Activated naive CD8-positive, alpha-beta T cell treated with anti-CD3 and anti-CD28 coated beads for 36 hours (primary cell): ENCODE results near the gene ULK4. TPM values are rescaled to one million over a fixed set of nuclear protein-coding genes. Genes with fewer than 3 reads are reported as not detected.
"Not testable (repeated sequence)": the region's sequence is repeated elsewhere in the genome, so short reads cannot be mapped to it uniquely, and the experiment has no call there.

Experiments used
- DNase-seq: peaks from one replicate; pipeline ENCODE4 v3.0.0; 2021
- H3K27ac Mint-ChIP-seq: one replicate; pipeline ENCODE4 v1.8.0; 2022; ENCODE audit warnings: mild to moderate bottlenecking, moderate library complexity, mixed read lengths
- H3K27me3 Mint-ChIP-seq: one replicate; pipeline ENCODE4 v1.8.0; 2022; ENCODE audit warnings: mild to moderate bottlenecking, mixed read lengths
- H3K36me3 Mint-ChIP-seq: one replicate; pipeline ENCODE4 v1.8.0; 2021; ENCODE audit warnings: mild to moderate bottlenecking, mixed read lengths
- H3K4me1 Mint-ChIP-seq: one replicate; pipeline ENCODE4 v1.8.0; 2021; ENCODE audit warnings: mixed read lengths
- H3K4me3 Mint-ChIP-seq: one replicate; pipeline ENCODE4 v1.8.0; 2022; ENCODE audit warnings: mild to moderate bottlenecking, moderate library complexity, mixed read lengths
- H3K9me3 Mint-ChIP-seq: one replicate; pipeline ENCODE4 v1.8.0; 2022; ENCODE audit warnings: mixed read lengths
- total RNA-seq, 2 experiments: library from RNA; stranded (reverse); gene quantifications; one replicate each; pipeline ENCODE4 v1.2.3, GENCODE V29; 2021

The ULK4 gene
- total RNA-seq, 2 experiments from 2014 or later: 9.8 to 10.3 TPM

DNA sequence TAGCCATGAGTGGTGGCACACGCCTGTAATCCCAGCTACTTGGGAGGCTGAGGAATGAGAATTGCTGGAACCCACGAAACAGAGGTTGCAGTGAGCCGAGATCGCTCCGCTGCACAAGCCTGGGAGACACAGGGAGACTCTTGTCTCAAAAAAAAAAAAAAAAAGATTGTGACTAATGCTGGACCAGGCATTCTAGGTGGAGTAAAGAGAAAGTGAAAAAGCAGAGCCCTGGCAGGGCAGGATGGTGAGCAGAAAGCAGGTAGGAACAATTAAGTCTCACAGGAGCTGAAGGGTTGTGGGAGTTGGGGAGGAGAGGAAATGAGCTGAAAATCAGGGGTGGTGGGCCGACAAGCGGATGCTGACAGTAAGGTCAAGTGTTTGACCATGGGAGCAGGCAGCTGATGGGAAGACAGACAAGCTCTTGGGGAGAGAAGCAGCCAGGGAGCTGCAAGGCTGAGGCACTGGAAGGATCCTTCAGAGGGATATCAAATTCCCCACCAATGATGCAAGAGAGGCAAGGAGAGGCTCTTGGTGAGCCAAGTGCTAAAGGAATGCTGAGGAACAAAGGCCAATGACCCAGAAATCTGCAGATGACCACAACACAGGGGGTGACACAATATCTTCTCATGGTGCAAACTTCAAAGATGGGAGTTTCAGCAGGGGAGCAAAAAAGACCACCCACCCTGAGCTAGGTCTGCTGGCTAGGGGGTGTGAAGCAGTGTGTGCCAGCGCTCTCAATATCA, 251.1 kb downstream of the ULK4 start:
- H3K9me3 Mint-ChIP-seq: no peaks in the 10 kb centered on the region
- H3K4me1 Mint-ChIP-seq: no peaks in the 10 kb centered on the region
- no peak overlapping the region for H3K4me3 Mint-ChIP-seq
- peaks cover 2% of the 10 kb centered on the region for H3K36me3 Mint-ChIP-seq
- no peak for DNase-seq
- H3K27ac Mint-ChIP-seq: no peak overlapping the region
- no peaks in the 10 kb centered on the region for H3K27me3 Mint-ChIP-seq

DNA sequence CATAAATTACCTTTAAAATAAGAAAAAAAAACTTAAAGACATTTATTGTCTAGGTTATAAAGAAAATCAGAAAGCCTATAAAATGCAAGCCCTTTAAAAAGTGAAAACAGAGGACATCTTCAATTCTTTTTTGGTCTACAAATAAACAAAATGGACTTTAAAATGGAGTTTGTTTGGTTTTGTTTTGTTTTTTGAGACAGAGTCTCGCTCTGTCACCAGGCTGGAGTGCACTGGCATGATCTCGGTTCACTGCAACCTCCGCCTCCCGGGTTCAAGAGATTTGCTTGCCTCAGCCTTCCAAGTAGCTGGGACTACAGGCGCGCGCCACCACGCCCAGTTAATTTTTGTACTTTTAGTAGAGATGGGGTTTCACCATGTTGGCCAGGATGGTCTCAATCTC, 252.7 kb downstream of the ULK4 start:
- not testable (repeated sequence) for H3K36me3 Mint-ChIP-seq, H3K4me3 Mint-ChIP-seq, H3K27ac Mint-ChIP-seq, H3K4me1 Mint-ChIP-seq, H3K27me3 Mint-ChIP-seq, DNase-seq, H3K9me3 Mint-ChIP-seq

DNA sequence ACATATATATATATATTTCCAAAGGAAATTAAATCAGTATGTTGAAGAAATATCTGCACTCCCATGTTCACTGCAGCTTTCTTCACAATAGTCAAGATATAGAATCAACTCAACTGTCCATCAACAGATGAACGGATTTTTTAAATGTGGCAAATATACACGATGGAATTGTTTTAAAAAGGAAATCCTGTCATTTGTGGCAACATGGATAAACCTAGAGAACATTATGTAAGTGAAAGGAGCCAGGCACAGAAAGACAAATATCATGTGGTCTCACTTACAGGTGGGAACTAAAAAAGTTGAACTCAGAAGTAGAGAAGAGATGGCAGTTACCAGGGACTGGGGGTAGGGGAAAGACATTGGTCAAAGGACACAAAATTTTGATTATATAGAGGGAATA, 253.7 kb downstream of the ULK4 start:
- no peak for DNase-seq
- peaks cover 6% of the 10 kb centered on the region for H3K36me3 Mint-ChIP-seq
- no peak overlapping the region for H3K27ac Mint-ChIP-seq
- no peaks in the 10 kb centered on the region for H3K27me3 Mint-ChIP-seq
- H3K9me3 Mint-ChIP-seq: no peaks in the 10 kb centered on the region
- H3K4me1 Mint-ChIP-seq: no peaks in the 10 kb centered on the region
- no peak overlapping the region for H3K4me3 Mint-ChIP-seq

- Mint-ChIP-seq H3K36me3 (peaks cover 9% of the 10 kb centered on the region), H3K27ac (no peak overlapping the region), H3K4me1 (no peaks in the 10 kb centered on the region), H3K27me3 (no peaks in the 10 kb centered on the region), H3K4me3 (no peak overlapping the region), H3K9me3 (no peaks in the 10 kb centered on the region)
- DNase-seq: no peak
These were observed 256.0 kb downstream of the ULK4 start for GRCh38 chr3:41705893-41706292.

GRCh38 chr3:41701191-41701698, 260.7 kb downstream of the ULK4 start:
- peaks cover 13% of the 10 kb centered on the region for H3K36me3 Mint-ChIP-seq
- H3K27me3 Mint-ChIP-seq: no peaks in the 10 kb centered on the region
- H3K4me3 Mint-ChIP-seq: no peak overlapping the region
- H3K27ac Mint-ChIP-seq: no peak overlapping the region
- no peak for DNase-seq
- no peaks in the 10 kb centered on the region for H3K4me1 Mint-ChIP-seq
- H3K9me3 Mint-ChIP-seq: peaks cover 3% of the 10 kb centered on the region

DNA sequence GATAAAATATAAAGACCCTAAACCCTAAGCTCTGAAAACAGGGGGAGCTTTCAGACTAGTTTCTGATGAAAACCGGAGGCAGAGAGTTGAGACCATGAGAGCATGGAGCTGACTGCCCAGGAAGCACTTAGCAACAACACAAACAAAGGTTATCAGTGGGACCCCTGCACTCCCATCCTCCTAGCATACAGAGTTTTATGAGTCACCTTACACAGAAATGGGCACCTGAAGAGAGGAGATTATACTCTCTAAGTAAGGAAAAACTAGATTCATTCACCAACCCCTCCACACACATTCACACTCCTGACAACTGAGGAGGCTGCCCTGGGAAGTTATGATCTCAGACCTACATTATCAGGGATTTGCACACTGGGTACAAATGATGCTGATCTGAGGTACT, 261.7 kb downstream of the ULK4 start:
- Mint-ChIP-seq H3K36me3 (peaks cover 16% of the 10 kb centered on the region), H3K4me1 (no peaks in the 10 kb centered on the region), H3K4me3 (no peak overlapping the region), H3K27ac (no peak overlapping the region), H3K27me3 (no peaks in the 10 kb centered on the region), H3K9me3 (peaks cover 3% of the 10 kb centered on the region)
- DNase-seq: no peak

DNA sequence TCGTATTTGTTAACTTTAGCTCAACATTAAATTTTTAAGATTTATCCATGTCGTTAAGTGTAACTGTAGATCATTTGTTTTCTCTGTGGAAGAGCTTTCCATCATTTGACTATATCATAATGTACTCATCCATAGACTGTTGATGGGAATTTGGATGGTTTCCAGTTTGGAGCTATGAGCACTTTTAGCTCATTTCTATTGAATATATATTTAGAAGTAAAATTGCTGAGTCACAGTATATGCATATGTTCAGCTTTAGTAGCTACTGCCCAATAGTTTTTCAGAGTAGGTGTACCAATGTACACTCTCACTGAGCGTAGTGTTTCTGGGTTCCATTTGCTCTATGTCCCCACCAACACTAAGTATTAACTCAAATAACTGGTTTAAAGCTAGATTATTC, 263.0 kb downstream of the ULK4 start:
- peaks cover 3% of the 10 kb centered on the region for H3K9me3 Mint-ChIP-seq

GRCh38 chr3:41697702-41698101, 264.2 kb downstream of the ULK4 start:
- H3K36me3 Mint-ChIP-seq: peaks cover 13% of the 10 kb centered on the region
- H3K9me3 Mint-ChIP-seq: peaks cover 3% of the 10 kb centered on the region
- H3K27ac Mint-ChIP-seq: no peak overlapping the region
- no peak for DNase-seq
- no peak overlapping the region for H3K4me3 Mint-ChIP-seq
- H3K27me3 Mint-ChIP-seq: no peaks in the 10 kb centered on the region
- H3K4me1 Mint-ChIP-seq: no peaks in the 10 kb centered on the region

More for the DNA sequence above, 263.0 kb downstream of the ULK4 start:
- Mint-ChIP-seq H3K27ac (no peak overlapping the region), H3K4me3 (no peak overlapping the region), H3K4me1 (no peaks in the 10 kb centered on the region), H3K36me3 (peaks cover 13% of the 10 kb centered on the region), H3K27me3 (no peaks in the 10 kb centered on the region)
- DNase-seq: no peak

- not testable (repeated sequence) for DNase-seq, H3K9me3 Mint-ChIP-seq, H3K27ac Mint-ChIP-seq, H3K4me1 Mint-ChIP-seq, H3K27me3 Mint-ChIP-seq, H3K4me3 Mint-ChIP-seq
- peaks cover 10% of the 10 kb centered on the region for H3K36me3 Mint-ChIP-seq
These were observed 266.1 kb downstream of the ULK4 start for GRCh38 chr3:41695806-41696205.

- no peaks in the 10 kb centered on the region for H3K27me3 Mint-ChIP-seq
- H3K4me1 Mint-ChIP-seq: peaks cover 7% of the 10 kb centered on the region
- peaks cover 7% of the 10 kb centered on the region for H3K9me3 Mint-ChIP-seq
- peaks cover 15% of the 10 kb centered on the region for H3K36me3 Mint-ChIP-seq
- H3K4me3 Mint-ChIP-seq: no peak overlapping the region
- H3K27ac Mint-ChIP-seq: no peak overlapping the region
- DNase-seq: no peak
These were observed 268.1 kb downstream of the ULK4 start for GRCh38 chr3:41693799-41694198.

DNA sequence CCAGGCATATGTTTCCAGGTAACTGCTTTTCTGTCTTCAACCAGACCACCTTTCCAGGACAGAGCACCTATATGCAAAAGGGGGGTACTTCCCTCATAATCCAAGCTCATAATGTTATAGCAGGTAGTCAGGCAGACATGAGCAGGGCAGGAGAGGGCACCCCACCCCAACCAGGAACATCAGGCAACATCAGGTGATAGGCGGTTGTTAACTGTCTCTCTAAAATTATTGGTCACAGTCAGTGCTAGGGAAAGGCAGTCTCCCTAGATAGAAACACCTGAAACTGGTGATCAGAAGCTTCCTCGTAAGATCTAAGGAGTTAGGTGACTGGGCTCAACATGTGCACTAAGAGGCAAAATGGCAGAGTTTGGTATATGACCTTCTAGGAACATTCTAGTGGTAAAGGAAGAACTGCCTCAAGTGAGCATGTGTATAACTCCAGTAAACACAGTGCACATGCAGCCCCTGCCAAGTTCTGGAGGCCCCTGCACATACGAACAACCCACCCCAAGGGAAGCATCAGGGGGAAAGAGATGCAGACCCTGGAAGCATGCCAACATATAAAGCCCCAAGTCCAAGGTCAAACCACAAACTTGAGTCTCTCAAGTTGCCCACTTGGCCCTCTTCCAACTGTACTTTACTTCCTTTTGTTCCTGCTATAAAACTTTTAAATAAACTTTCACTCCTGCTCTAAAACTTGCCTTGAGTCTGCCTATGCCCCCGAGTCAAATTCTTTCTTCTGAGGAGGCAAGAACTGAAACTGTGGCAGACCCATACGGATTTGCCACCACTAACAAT, 270.9 kb downstream of the ULK4 start:
- H3K4me3 Mint-ChIP-seq: no peak overlapping the region

DNA sequence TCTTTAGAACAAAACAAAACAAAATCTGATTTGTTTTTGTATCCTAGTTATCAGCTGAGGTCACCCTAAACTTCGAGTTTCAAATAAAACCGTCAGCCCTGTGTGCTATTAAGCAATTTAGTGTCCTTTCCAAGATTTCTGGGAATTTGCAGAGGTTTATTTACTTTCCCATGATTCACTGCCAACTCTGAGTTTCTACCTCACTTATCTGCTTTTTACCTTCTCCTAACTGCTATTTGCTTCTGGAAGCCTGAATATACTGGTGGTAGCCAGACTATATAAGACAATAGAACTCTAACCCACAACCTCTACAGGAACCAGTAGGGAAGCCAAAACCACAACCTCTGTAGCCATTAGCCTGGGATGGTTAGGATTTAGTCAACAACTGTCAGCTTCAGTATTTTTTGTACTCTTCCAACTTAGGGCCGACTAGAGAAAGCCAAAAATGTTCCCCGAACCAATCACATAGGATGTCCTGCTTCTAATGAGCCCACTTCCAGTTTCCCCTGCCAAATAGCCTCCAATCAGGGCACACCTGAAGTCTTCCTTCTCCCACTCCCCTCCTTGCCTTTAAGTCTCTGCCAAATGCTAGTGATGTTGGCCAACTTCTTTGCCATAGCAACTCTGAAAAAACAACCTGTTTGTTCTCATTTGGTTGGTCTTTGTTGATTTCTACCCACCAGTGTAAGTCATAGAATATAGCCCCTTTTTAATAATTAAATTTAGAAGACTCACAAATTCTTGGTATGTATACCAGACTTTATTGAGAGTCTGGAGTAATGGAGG, 273.1 kb downstream of the ULK4 start:
- H3K4me3 Mint-ChIP-seq: no peak overlapping the region
- no peaks in the 10 kb centered on the region for H3K27me3 Mint-ChIP-seq
- peaks cover 4% of the 10 kb centered on the region for H3K9me3 Mint-ChIP-seq
- peaks cover 7% of the 10 kb centered on the region for H3K4me1 Mint-ChIP-seq
- no peak for DNase-seq
- H3K36me3 Mint-ChIP-seq: peaks cover 13% of the 10 kb centered on the region
- H3K27ac Mint-ChIP-seq: no peak overlapping the region

More for the DNA sequence above, 270.9 kb downstream of the ULK4 start:
- Mint-ChIP-seq H3K27me3 (no peaks in the 10 kb centered on the region), H3K9me3 (peaks cover 4% of the 10 kb centered on the region), H3K36me3 (peaks cover 14% of the 10 kb centered on the region), H3K27ac (no peak overlapping the region), H3K4me1 (peaks cover 7% of the 10 kb centered on the region)
- no peak for DNase-seq

DNA sequence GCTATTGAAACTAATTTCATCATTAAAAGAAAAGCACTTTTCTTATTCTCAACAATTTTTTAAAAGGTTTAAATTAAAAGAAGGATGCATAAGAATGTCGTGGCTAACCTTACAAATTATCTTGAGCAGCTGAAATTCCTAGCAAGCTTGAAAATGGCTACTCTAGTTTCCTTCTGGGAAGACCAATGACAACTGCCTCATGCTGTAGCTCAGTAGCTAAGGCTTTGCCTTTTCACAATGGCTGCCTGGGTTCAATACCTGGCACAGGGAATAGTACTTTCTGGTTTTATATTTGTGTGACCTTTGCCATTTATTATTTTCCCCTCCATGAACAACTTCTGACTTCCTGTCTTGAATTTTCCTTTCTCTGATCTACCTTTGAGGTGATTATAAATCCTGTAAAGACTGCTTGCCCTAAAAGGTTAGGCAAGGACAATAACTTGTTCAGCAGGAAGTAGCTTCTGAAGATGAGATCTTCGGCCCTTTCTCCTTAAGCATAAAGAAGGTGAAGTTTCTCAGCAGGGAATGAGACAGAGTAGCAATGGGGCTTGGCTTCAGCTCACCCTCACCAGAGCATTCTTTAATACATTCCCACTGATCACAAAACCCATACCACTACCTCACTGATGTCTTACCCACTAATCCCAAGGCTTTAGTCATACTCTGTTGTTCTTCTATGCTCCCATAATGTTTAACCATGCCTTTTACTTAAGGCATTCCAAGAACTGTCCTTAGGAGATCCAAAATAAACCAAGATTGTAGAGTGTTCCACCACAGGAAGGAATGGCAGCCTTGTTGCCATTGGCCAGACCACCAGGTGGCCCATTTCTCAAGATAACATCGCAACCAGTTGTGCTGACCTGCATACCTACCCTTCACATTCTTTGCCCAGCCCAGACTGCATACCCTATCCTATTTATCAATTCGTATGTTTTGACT, 276.8 kb downstream of the ULK4 start:
- Mint-ChIP-seq H3K9me3 (peaks cover 2% of the 10 kb centered on the region), H3K4me3 (no peak overlapping the region), H3K27ac (no peak overlapping the region), H3K36me3 (peaks cover 16% of the 10 kb centered on the region), H3K4me1 (no peaks in the 10 kb centered on the region), H3K27me3 (no peaks in the 10 kb centered on the region)
- no peak for DNase-seq

GRCh38 chr3:41683666-41684350, 278.1 kb downstream of the ULK4 start:
- H3K9me3 Mint-ChIP-seq: no peaks in the 10 kb centered on the region
- H3K27ac Mint-ChIP-seq: no peak overlapping the region
- H3K27me3 Mint-ChIP-seq: no peaks in the 10 kb centered on the region
- H3K36me3 Mint-ChIP-seq: peaks cover 16% of the 10 kb centered on the region
- no peak overlapping the region for H3K4me3 Mint-ChIP-seq
- DNase-seq: no peak
- no peaks in the 10 kb centered on the region for H3K4me1 Mint-ChIP-seq
